Stimulated activated naive CD8-positive, alpha-beta T cell treated with anti-CD3 and anti-CD28 coated beads, Interleukin-15, amount 100 ng/mL, for 72 hours (primary cell): ENCODE measurements around the gene ZNF341.

Experiments
- ATAC-seq: fragments of 150-1000 bp; cut with Tn5 transposase; 2 replicates; pipeline ENCODE4 v1.10.0; 2021; ENCODE audit warnings: mild to moderate bottlenecking, moderate library complexity
- DNase-seq, 2 donors: peaks; one replicate each; pipeline ENCODE4 v3.0.0; 2021 to 2022
- H3K27ac Mint-ChIP-seq, 2 donors: one replicate each; pipeline ENCODE4 v1.8.0; 2022; ENCODE audit warnings: mild to moderate bottlenecking in 2 of 2, mixed read lengths in 2 of 2, moderate library complexity in 2 of 2
- H3K27me3 Mint-ChIP-seq: one replicate; pipeline ENCODE4 v1.8.0; 2022; ENCODE audit warnings: mixed read lengths
- H3K4me1 Mint-ChIP-seq: one replicate; pipeline ENCODE4 v1.8.0; 2022; ENCODE audit warnings: mild to moderate bottlenecking, mixed read lengths
- H3K4me3 Mint-ChIP-seq, 2 donors: one replicate each; pipeline ENCODE4 v1.8.0; 2022; ENCODE audit warnings: mild to moderate bottlenecking in 2 of 2, mixed read lengths in 2 of 2, moderate library complexity in 1 of 2
- H3K9me3 Mint-ChIP-seq, 2 donors: one replicate each; pipeline ENCODE4 v1.8.0; 2022; ENCODE audit warnings: mixed read lengths in 2 of 2

ZNF341 gene

DNA sequence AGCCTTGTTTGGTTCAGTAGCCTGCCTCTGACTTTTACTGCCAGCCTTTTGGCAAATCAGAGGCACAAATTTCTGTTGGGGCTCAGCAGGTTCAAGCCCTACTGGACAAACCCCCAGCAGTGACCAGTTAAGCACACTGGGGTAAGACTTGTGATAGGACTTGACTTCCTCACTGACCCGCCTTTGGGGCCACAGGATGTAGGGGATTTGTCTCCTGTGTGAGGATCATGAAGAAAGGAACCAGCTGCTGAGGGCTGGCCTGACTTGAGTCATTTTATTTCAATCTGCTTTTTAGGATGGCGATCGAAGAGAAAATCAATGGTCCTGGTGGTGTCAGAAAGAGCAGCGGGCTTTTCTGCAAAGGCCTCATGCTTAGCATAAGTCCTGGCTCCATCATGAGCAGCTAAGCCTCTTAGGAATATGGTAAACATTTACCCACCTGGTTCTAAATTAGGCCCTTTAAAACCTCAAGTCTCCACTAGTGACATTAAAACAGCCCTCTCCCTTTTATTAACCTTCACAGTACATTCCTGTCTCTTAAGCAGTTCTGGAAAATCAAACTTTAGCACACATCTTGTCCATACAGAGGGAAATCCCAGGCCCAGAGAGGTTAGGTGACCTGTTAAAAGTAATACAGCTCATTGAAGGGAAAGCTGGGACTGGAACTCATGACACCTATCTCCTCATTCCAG lies 96.0 kb downstream of the ZNF341 start:
- peak overlapping the region in 1 of 2 donors; percentile 43 for H3K27ac Mint-ChIP-seq

DNA sequence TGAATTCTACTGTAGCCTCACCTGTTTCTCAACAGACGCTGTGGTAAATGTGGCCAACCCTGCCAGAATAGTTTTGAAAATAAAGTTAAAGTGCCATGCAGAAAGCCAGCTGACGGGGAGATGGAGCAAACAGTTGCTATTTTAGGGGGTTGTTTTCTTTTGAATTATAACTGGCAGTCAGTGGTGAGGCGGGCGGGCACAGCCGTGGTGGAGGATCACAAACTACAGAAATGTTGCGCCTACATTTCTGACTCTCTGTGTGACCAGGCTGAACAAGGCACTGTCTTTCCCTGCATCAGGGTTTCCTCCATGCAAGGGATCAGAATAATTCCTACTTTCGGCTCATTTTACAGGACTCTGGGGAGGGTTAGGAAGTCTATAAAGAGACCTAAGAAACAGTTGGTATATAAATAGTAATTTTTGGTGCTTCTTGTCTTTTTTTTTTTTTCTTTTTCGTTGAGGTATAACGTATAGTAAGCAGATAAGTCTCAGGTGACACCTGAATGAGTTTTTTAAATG lies 96.6 kb downstream of the ZNF341 start:
- ATAC-seq (no peak), DNase-seq (no peak)
- peaks cover 71% of the 10 kb centered on the region for H3K4me1 Mint-ChIP-seq
- no peak overlapping the region for H3K4me3 Mint-ChIP-seq
- H3K27ac Mint-ChIP-seq = peak overlapping the region in 1 of 2 donors; percentile 43
- H3K27me3 Mint-ChIP-seq = no peaks in the 10 kb centered on the region
- no peaks in the 10 kb centered on the region for H3K9me3 Mint-ChIP-seq

More for the DNA sequence above, 96.0 kb downstream of the ZNF341 start:
- DNase-seq (no peak), ATAC-seq (no peak)
- H3K27me3 Mint-ChIP-seq = no peaks in the 10 kb centered on the region
- H3K4me1 Mint-ChIP-seq = peaks cover 68% of the 10 kb centered on the region
- no peaks in the 10 kb centered on the region for H3K9me3 Mint-ChIP-seq
- H3K4me3 Mint-ChIP-seq = no peak overlapping the region

DNA sequence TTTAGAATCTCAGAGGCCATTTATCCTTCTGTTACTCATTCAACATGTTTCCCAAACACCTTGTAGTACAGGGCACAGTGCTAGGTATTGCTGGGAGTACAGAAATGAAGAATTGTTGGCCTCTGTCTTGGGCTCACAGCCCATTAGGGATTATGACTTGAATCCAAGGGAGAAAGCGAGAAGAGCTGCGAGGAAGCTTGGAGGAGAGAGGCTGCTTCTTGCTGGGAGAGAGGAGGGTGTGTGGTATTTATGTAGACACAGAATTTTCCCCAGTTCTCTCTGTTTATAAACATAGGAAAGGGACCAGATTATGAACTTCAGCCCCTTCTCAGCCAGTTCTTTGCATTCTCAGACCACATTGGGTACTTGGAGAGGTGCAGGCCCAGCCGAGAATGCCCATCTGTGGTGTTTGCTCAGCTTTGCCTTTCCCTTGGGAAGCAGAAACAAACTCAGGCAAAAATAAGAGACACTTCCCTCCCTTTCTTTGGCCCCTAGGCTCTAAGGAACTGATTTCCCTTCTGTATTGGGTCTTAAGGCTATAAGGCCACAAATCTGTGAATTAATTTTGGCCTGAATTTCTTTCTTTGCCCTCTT lies 97.3 kb downstream of the ZNF341 start:
- Mint-ChIP-seq H3K27me3 (no peaks in the 10 kb centered on the region), H3K4me3 (no peak overlapping the region), H3K9me3 (no peaks in the 10 kb centered on the region), H3K4me1 (peaks cover 74% of the 10 kb centered on the region), H3K27ac (peak overlapping the region; percentile 20 to 79)
- DNase-seq (no peak), ATAC-seq (no peak)

DNA sequence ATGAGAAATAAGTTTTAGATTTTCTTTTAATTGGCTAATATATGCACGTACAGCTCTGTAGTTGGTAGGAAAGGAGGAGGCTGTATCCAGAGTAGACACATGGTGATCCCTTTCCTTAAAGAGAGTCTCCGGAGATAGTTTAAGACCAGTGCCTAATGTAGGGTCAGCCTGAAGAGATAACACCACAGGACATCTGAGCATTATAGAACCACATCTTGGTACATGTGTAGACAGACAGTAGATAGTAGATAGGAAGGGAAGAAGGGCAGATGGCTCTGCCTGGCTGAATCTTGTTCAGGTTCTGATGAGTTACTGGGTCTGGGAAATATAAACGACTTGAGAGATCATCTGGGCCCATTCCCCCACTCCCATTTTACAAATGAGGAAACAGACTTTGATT lies 97.8 kb downstream of the ZNF341 start:
- Mint-ChIP-seq H3K4me1 (peaks cover 69% of the 10 kb centered on the region), H3K27ac (peak overlapping the region; percentile 0 to 13)
- no peak for ATAC-seq

DNA sequence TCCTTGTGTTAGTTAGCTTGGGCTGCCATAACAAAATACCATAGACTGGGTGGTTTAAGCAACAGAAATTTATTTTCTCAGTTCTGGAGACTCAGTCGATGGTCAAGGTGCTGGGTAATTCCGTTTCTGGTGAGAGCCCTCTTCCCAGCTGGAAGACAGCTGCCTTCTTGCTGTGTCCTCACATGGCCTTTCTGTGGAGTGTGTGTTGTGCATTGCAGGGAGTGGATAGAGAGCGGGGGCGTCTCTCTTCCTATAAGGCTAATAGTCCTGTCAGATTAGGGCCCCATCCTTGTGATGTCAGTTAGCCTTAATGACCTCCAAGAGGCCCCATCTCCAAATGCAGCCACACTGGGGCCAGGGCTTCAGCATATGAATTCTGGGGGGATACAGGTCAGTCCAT lies 98.6 kb downstream of the ZNF341 start:
- H3K4me1 Mint-ChIP-seq = peaks cover 69% of the 10 kb centered on the region
- H3K27me3 Mint-ChIP-seq = no peaks in the 10 kb centered on the region
- DNase-seq = no peak
- H3K4me3 Mint-ChIP-seq = no peak overlapping the region
- H3K27ac Mint-ChIP-seq = no peak overlapping the region
- no peak for ATAC-seq
- no peaks in the 10 kb centered on the region for H3K9me3 Mint-ChIP-seq

More for the DNA sequence above, 97.8 kb downstream of the ZNF341 start:
- no peak for DNase-seq
- no peaks in the 10 kb centered on the region for H3K9me3 Mint-ChIP-seq
- H3K4me3 Mint-ChIP-seq = no peak overlapping the region
- no peaks in the 10 kb centered on the region for H3K27me3 Mint-ChIP-seq

DNA sequence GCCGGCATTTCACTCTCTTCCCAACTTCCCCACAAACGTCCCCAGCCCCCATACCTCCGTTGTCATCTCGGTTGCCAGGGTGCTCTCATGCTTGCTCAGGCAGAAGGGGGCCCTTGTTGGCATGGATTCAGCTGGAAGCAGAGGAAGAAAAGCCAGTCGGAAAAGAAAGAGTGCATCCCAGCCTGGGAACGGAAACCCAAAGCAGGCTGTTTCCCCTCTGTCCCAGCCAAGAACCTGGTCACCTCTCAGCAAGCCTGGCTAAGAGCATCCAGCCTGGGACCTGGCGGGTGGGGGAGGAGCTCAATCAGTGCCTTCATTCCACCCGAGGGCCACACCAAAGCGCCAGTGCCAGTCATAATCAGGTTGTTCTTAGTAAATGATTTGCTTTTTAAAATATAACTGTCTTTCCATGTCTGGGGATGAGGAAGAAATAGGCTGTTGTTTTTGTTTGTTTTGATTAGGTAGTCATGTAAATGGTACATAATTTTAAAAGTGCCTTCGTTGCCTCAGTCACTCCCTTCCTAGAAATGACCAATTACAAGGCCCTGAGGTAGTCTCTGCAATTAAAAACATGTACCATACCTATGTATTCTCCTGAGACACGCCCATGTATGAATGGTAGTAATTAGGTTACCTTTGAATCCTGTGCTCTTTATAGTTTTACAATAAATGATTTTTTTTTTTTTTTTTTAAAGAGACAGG lies 100.5 kb downstream of the ZNF341 start:
- no peak for DNase-seq
- H3K4me1 Mint-ChIP-seq = peaks cover 70% of the 10 kb centered on the region
- no peak overlapping the region for H3K27ac Mint-ChIP-seq
- no peaks in the 10 kb centered on the region for H3K9me3 Mint-ChIP-seq
- no peak overlapping the region for H3K4me3 Mint-ChIP-seq
- no peaks in the 10 kb centered on the region for H3K27me3 Mint-ChIP-seq
- no peak for ATAC-seq

DNA sequence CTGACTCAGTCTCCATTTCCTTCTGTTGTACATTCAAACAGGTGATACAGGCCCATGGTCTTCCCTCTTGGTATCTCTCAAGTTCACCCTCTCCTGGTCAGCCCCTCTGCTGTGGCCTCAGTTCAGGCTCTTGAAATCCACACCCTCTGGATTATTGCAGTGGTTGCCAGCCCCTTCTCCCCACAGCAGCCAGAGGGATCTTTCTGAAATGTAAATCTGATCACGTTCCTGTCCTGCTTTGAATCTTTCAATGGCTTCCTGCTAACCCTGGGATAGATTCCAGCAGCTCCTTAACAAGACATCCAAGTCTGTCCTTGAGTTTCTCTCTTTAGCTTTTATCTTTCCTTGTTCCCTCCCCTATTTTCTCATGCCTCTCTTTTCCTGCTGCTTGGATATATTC lies 101.5 kb downstream of the ZNF341 start:
- Mint-ChIP-seq H3K4me1 (peaks cover 70% of the 10 kb centered on the region), H3K27ac (peak overlapping the region in 1 of 2 donors; percentile 0), H3K4me3 (no peak overlapping the region), H3K27me3 (no peaks in the 10 kb centered on the region), H3K9me3 (no peaks in the 10 kb centered on the region)
- no peak for DNase-seq
- no peak for ATAC-seq

DNA sequence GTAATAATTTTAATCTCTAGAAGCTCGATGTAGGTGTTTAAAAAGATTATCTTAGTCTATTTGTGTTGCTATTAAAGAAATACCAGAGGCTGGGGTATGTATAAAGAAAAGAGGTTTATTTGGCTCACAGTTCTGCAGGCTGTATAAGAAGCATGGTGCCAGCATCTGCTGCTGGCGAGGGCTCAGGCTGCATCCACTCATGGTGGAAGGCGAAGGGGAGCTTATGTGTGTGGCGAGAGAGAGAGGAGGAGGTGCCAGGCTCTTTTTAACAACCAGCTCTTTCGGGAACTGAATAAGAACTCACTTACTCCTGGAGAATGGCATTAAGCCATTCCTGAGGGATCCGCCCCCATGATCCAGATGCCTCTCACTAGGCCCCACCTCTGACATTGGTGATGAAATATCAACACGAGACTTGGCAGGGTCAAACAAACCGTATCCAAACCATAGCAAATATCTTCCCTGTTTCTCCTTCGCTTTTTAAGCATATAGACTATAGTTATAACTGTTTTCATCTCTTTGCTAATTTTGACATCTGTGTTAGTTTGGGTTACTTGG lies 103.9 kb downstream of the ZNF341 start:
- Mint-ChIP-seq H3K27me3 (no peaks in the 10 kb centered on the region), H3K4me1 (peaks cover 69% of the 10 kb centered on the region), H3K27ac (no peak overlapping the region), H3K4me3 (no peak overlapping the region), H3K9me3 (no peaks in the 10 kb centered on the region)
- ATAC-seq = no peak
- DNase-seq = no peak

DNA sequence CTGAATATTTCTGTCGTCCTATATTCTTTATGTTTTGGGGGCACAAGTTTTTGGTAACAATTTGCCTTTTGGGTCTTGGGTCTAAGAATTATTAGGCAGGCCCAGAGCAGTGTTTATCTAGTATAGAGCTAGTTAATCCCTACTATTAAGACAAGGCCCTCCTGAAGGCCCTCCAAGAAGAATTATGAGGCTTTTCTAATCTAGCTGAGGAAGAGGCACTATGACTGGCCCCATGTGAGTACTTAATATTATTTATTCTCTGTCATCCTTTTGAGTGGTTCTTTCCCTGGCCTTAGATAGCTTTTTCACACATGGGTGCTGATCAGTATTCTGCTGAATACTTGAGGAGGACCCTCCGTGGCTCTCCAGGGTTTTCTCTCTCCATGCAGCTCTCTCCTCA lies 104.5 kb downstream of the ZNF341 start:
- peaks cover 75% of the 10 kb centered on the region for H3K4me1 Mint-ChIP-seq
- no peaks in the 10 kb centered on the region for H3K27me3 Mint-ChIP-seq
- DNase-seq = no peak
- no peak for ATAC-seq
- H3K4me3 Mint-ChIP-seq = no peak overlapping the region
- H3K27ac Mint-ChIP-seq = peak overlapping the region; percentile 54 to 67
- H3K9me3 Mint-ChIP-seq = no peaks in the 10 kb centered on the region

DNA sequence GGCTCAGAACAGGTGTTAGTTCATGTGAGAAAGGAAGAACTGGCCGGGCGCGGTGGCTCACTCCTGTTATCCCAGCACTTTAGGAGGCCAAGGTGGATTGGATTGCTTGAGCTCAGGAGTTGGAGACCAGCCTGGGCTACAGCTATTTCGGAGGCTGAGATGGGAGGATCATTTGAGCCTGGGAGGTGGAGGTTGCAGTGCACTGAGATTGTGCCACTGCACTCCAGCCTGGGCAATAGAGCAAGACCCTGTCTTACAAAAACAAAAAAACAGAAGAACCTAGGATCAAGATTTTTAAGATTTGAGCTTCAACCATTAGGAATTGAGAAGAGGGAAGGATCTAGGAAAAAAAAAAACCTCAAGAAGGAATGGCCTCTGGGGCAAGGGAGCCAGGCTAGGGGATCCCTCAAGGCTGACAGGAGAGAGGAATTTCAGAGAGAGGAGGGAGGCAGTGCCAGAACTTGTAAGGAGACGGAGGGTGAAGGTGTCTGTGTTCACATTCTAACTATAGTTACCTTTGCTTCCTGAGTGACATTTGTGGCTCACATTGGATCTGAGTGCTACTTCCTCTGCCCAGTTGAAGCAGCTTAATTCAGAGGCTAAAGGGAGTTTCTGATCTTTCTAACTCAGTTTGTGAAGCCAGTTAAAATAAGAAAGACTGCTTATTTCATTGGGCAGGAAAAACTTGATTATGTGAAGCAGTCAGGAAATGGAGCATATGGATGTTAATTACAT lies 105.5 kb downstream of the ZNF341 start:
- Mint-ChIP-seq H3K4me1 (peaks cover 85% of the 10 kb centered on the region), H3K27ac (peak overlapping the region; percentile 48 to 77), H3K9me3 (no peaks in the 10 kb centered on the region), H3K4me3 (peak overlapping the region in 1 of 2 donors; percentile 33), H3K27me3 (no peaks in the 10 kb centered on the region)
- ATAC-seq = no peak
- no peak for DNase-seq

DNA sequence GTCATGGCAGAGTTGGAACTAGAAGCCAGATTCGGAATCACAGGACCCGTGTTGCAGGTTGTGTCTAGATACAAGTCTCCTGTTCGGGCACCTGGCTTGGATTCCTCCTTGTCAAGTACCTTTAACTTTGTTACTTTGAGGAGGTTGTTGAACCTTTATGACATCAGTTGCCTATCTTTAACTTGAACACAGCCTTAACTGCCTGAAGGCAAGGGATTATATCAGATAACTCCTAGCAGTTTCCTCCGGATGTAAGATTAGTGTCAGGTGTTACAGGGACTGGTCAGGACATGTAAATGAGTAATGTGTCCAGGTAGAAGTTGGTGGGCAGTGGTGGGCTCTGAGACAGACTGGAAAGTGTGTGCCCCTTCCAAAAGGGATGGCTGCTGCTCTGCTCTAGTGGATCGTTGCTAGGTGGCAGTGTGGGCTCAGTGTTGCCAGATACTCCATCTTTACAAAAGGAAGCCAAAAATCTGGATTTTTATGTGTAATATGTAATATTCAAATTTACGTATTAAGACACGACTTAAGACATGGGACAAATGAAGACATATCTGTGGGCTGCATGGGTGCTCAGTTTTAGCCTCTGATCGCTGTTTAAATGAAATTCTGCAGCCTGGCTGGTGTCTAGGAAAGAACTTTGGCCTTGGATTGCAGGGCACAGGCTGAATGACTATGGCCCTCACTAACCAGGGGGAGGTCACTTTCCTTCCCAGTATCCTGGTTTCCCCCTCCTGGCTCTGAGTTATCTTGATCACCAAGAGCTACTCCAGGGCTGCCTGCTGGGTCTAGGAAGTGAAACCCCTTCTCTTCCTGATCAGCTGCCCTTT lies 106.5 kb downstream of the ZNF341 start:
- H3K9me3 Mint-ChIP-seq = no peaks in the 10 kb centered on the region
- H3K27ac Mint-ChIP-seq = no peak overlapping the region
- no peak for ATAC-seq
- no peak overlapping the region for H3K4me3 Mint-ChIP-seq
- no peaks in the 10 kb centered on the region for H3K27me3 Mint-ChIP-seq
- peaks cover 91% of the 10 kb centered on the region for H3K4me1 Mint-ChIP-seq
- DNase-seq = no peak

DNA sequence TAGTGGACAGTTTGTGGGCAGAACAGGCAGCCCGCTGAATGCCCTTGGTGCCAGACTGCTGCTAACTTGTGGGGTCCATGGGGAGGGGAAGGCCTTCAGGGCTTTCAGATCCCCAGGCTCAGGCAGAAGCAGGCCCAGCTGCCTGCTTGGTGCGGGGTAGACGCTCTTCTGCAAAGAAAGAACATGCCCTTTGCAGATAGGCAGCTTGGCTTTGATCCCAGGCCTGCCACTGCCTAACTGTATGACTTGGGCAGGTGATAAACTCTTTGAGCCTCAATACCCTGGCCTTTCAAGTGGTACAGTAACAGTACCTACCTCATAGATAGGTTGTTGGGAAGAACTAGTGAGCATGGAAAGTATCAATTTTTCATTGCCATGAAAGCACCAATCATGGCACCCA lies 107.8 kb downstream of the ZNF341 start:
- Mint-ChIP-seq H3K27me3 (no peaks in the 10 kb centered on the region), H3K9me3 (no peaks in the 10 kb centered on the region), H3K4me3 (no peak overlapping the region), H3K27ac (no peak overlapping the region), H3K4me1 (peaks cover 98% of the 10 kb centered on the region)
- no peak for ATAC-seq
- DNase-seq = no peak

DNA sequence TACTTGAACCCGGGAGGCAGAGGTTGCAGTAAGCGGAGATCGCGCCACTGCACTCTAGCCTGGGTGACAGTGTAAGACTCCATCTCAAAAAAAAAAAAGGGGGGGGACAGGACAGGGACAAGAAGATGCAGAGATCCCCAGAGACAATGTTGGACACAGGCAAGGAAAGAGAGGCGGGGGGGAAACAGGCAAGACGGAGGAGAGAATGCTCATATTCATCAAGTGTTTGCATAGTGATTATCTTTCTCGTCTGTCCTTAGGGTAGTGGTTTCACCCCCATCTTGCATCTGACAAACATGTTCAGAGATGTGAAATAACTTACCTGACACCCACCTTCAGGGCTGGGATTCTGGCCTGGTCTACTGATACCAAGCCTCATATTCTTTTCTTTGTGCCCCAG lies 108.4 kb downstream of the ZNF341 start:
- Mint-ChIP-seq H3K9me3 (no peaks in the 10 kb centered on the region), H3K4me1 (peaks cover 97% of the 10 kb centered on the region), H3K27me3 (no peaks in the 10 kb centered on the region), H3K27ac (peak overlapping the region in 1 of 2 donors; percentile 17), H3K4me3 (no peak overlapping the region)
- ATAC-seq (no peak), DNase-seq (no peak)

DNA sequence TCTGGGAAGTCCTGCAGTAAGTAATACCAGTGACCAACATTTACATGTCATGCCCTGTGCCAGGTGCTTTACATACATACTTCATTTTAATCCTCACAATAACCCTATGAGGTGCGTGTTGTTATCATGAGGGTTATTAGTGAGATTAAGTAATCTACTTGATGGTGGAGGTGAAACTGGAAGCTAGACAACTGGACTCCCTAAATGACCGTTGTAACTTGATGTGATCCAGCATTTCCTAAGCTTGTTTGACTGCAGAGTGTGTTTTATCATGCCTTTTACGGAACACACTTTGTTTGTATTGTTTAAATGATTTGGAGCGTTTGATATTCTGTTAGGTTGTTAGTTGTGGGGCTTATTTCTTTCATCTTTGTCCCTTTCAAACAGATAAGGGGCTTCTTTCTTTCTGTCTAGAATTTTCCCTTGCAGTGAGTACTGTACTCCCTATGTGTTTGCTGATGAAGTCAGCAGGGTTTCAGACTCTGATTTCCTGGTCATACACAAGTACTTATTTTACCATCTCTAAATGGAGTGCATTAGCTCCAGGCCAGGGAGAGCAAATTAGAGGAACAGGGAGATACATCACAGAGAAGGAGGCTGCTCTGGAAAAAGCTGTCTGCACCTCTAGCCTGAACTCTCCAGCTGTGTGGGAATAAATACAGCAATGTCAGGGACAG lies 109.1 kb downstream of the ZNF341 start:
- H3K4me1 Mint-ChIP-seq = peaks cover 97% of the 10 kb centered on the region
- no peak overlapping the region for H3K27ac Mint-ChIP-seq
- no peaks in the 10 kb centered on the region for H3K9me3 Mint-ChIP-seq
- DNase-seq = no peak
- H3K27me3 Mint-ChIP-seq = no peaks in the 10 kb centered on the region
- H3K4me3 Mint-ChIP-seq = no peak overlapping the region
- ATAC-seq = no peak
